ENCODE results near the gene SLC22A5. TPM values are rescaled to one million over a fixed set of nuclear protein-coding genes. Genes with fewer than 3 reads are reported as not detected.

The SLC22A5 gene
- total and polyA plus RNA-seq, 2 donors (not counting 1 experiment from before 2014, with no cell fraction given): 5.7 to 12.9 TPM

GRCh38 chr5:132426525-132427138 is 57.1 kb downstream of the SLC22A5 start:
- CTCF ChIA-PET: interaction anchor here (1.1 to 11.2 kb wide), 18 partner anchors 10 to 78 kb away, joined by 3 to 127 read pairs (median 20); partner anchors contain the start of gene IRF1
- peaks cover 99 to 100% of the 10 kb centered on the region in 2 donors for H3K4me1 ChIP-seq (ENCODE audit: control insufficient read depth in 2 of 2, insufficient read depth in 2 of 2, low read length in 2 of 2)
- peak overlapping the region; percentile 68 for H3K4me2 ChIP-seq (replicated peaks; ENCODE audit: low read depth, low read length, poor library complexity, severe bottlenecking)
- no peaks in the 10 kb centered on the region for H3K27me3 ChIP-seq (replicated peaks in 1 of 4; ENCODE audit: control extremely low read depth in 1 of 4, control insufficient read depth in 3 of 4, insufficient read depth in 4 of 4, low read length in 3 of 4)
- peak; percentile 41 for ATAC-seq (ENCODE audit: low read depth)
- peak overlapping the region; percentile 80 for H3K4me3 Mint-ChIP-seq
- DNase-seq: peak; percentile 64
- peak overlapping the region; percentile 90 to 94 for H3K27ac ChIP-seq (ENCODE audit: low read length in 2 of 2)
- no peak overlapping the region for H2AFZ ChIP-seq (ENCODE audit: insufficient read depth, low read depth, low read length, poor library complexity, severe bottlenecking)
- POLR2A ChIA-PET: interaction anchor here (0.7 to 4.8 kb wide), 19 partner anchors 10 to 74 kb away, joined by 3 to 77 read pairs (median 7); partner anchors contain the start of gene IRF1
- no peaks in the 10 kb centered on the region for H3K9me3 ChIP-seq (ENCODE audit: control extremely low read depth in 1 of 3, control insufficient read depth in 2 of 3, insufficient read depth in 1 of 3, low read length in 2 of 3)
- H3K79me2 ChIP-seq (ENCODE audit: control insufficient read depth, insufficient read depth, low read length): peaks cover 95% of the 10 kb centered on the region
- TF ChIP-seq CTCF (IDR thresholded peaks at IDR 0.05): no peak
- no peak for TF ChIP-seq EZH2 (IDR thresholded peaks at IDR 0.05; ENCODE audit: borderline replicate concordance, insufficient read depth, low read depth, low read length, poor library complexity, severe bottlenecking)
- H4K20me1 ChIP-seq (ENCODE audit: control insufficient read depth, insufficient read depth, low read length, poor library complexity, severe bottlenecking): peaks cover 36% of the 10 kb centered on the region
- 8% methylated on average over 8 of the region's 8 CpGs for WGBS (ENCODE audit: insufficient coverage)
- peaks cover 97% of the 10 kb centered on the region for H3K4me1 Mint-ChIP-seq
- H3K27ac Mint-ChIP-seq: peak overlapping the region; percentile 93
- H3K4me3 ChIP-seq (ENCODE audit: control extremely low read depth in 1 of 5, extremely low read depth in 1 of 5, insufficient read depth in 1 of 5, low read depth in 2 of 5, low read length in 4 of 5): peak overlapping the region in 2 of 5 experiments; percentile 8 to 56
- peaks cover 0 to 23% of the 10 kb centered on the region in 2 experiments for H3K36me3 ChIP-seq (replicated peaks in 1 of 2; ENCODE audit: control extremely low read depth in 1 of 2, control insufficient read depth in 1 of 2, extremely low read depth in 1 of 2, insufficient read depth in 2 of 2, low read length in 1 of 2)
- H3K9me3 Mint-ChIP-seq (ENCODE audit: insufficient read depth): no peaks in the 10 kb centered on the region
- intact Hi-C loops (cut with micrococcal nuclease): loop anchor here (1.0 kb wide), 1 partner anchor 11 kb away; no protein-coding TSS in a partner anchor
- H3K27me3 Mint-ChIP-seq: no peaks in the 10 kb centered on the region
- peak overlapping the region; percentile 15 for H3K9ac ChIP-seq (ENCODE audit: low read length)
